Dendritic cell treated with granulocyte-macrophage colony-stimulating factor and Interleukin-4, amounts not matched to agents 40 ng/mL and 50 ng/mL, for 4 days (primary cell): ENCODE measurements around the gene R3HDML.

ENCODE experiments used
- H3K27ac Mint-ChIP-seq: one replicate; pipeline ENCODE4 v1.8.0; 2022; ENCODE audit warnings: mild to moderate bottlenecking, mixed read lengths
- H3K27me3 Mint-ChIP-seq: one replicate; pipeline ENCODE4 v1.8.0; 2022; ENCODE audit warnings: mild to moderate bottlenecking, mixed read lengths
- H3K36me3 Mint-ChIP-seq: one replicate; pipeline ENCODE4 v1.8.0; 2022; ENCODE audit warnings: low read depth, mixed read lengths
- H3K4me1 Mint-ChIP-seq: one replicate; pipeline ENCODE4 v1.8.0; 2022; ENCODE audit warnings: low read depth, mixed read lengths
- H3K4me3 Mint-ChIP-seq: one replicate; pipeline ENCODE4 v1.8.0; 2022; ENCODE audit warnings: mild to moderate bottlenecking, moderate library complexity, mixed read lengths
- H3K9me3 Mint-ChIP-seq: one replicate; pipeline ENCODE4 v1.8.0; 2022; ENCODE audit warnings: mixed read lengths
- intact Hi-C: fragments of 100-400 bp; cut with micrococcal nuclease; formaldehyde crosslinking; loops from one replicate; pipeline ENCODE4 v1.15.0; 2022

The R3HDML gene

DNA sequence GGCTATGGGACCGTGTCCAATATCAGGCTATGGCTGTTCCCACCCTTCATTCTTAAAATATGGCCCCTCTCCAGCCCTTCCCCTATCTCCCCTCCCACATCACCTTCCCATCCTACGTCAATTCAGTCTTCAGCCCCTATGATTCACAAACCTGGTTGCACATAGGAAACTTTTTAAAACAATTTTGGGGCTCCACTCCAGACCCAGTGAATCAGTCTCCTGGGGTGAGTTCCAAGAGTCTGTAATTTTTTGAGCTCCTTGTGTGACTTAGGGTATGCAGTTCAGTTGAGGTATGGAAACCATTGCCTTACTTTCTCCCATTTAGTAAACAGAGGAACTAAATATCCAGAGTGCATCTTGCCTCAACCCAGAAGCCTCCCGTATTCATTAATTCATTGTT lies 24.2 kb downstream of the R3HDML start:
- intact Hi-C loops, result no loop called here
- H3K9me3 Mint-ChIP-seq, result no peaks in the 10 kb centered on the region
- peaks cover 11% of the 10 kb centered on the region for H3K27me3 Mint-ChIP-seq
- H3K27ac Mint-ChIP-seq, result no peak overlapping the region
- H3K36me3 Mint-ChIP-seq, result no peaks in the 10 kb centered on the region
- H3K4me3 Mint-ChIP-seq, result no peak overlapping the region
- no peaks in the 10 kb centered on the region for H3K4me1 Mint-ChIP-seq

DNA sequence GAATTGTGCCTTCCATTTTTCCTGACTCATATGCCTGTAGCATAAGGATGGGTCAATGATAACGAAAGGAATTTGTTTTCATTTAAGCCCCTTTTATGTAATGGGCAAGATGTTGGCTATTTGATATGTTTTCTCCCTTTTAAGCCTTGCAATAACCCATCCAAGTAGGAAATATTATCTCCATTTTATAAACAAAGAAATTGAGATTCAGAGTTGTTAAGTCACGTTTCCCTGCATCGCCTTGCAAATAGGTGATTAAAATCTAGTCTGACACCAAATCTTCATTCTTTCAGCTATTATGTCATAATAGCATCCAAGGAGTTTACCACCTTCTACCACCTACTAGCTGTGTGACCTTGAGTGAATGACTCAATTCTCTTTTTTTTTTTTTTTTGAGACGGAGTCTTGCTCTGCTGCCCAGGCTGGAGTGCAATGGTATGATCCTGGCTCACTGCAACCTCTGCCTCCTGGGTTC lies 25.7 kb downstream of the R3HDML start:
- Mint-ChIP-seq H3K4me3 (no peak overlapping the region), H3K9me3 (no peaks in the 10 kb centered on the region), H3K27ac (no peak overlapping the region), H3K36me3 (no peaks in the 10 kb centered on the region), H3K27me3 (peaks cover 10% of the 10 kb centered on the region), H3K4me1 (no peaks in the 10 kb centered on the region)
- intact Hi-C loops, result no loop called here

DNA sequence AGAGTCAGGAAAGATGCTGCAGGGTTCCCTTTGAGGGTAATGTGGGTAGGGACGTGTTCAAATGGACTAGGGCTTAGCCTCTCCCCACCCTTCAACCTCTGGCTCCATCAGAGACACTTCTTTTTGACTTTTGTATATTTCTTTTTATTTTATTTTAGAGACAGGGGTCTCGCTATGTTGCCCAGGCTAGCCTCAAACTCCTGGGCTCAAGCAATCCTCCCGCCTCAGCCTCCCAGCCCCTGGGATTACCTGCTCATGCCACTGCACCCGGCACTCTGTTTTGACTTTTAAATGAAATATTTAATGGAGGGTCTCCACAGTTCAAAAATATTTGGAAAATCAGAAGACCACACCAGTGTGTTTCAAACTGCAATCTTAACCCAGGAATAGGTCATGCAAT lies 27.2 kb downstream of the R3HDML start:
- H3K4me3 Mint-ChIP-seq, result no peak overlapping the region
- H3K27ac Mint-ChIP-seq, result no peak overlapping the region
- peaks cover 5% of the 10 kb centered on the region for H3K27me3 Mint-ChIP-seq
- no peaks in the 10 kb centered on the region for H3K4me1 Mint-ChIP-seq
- no peaks in the 10 kb centered on the region for H3K9me3 Mint-ChIP-seq
- no peaks in the 10 kb centered on the region for H3K36me3 Mint-ChIP-seq
- intact Hi-C loops, result no loop called here

DNA sequence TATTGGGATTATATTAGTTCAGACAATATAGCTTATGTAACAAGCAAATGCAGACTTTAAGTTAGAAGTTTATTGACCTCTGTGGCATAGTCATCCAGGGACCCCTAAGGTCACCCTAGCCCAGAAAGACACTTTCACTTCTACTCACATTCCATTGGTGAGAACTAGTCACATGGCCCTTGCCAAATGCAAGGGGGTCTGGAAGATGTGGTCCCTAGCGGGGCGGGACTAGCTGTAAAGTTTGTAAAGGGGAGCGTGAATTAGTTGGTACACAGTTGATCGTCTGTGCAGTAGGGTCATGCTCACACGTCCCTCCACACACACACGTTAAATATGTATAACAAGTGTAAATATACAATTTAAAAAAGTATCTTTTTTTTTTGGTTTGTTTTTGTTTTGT lies 27.9 kb downstream of the R3HDML start:
- no peaks in the 10 kb centered on the region for H3K36me3 Mint-ChIP-seq
- intact Hi-C loops, result no loop called here
- H3K4me1 Mint-ChIP-seq, result no peaks in the 10 kb centered on the region
- H3K9me3 Mint-ChIP-seq, result no peaks in the 10 kb centered on the region
- no peak overlapping the region for H3K27ac Mint-ChIP-seq
- no peak overlapping the region for H3K4me3 Mint-ChIP-seq
- H3K27me3 Mint-ChIP-seq, result peaks cover 5% of the 10 kb centered on the region

DNA sequence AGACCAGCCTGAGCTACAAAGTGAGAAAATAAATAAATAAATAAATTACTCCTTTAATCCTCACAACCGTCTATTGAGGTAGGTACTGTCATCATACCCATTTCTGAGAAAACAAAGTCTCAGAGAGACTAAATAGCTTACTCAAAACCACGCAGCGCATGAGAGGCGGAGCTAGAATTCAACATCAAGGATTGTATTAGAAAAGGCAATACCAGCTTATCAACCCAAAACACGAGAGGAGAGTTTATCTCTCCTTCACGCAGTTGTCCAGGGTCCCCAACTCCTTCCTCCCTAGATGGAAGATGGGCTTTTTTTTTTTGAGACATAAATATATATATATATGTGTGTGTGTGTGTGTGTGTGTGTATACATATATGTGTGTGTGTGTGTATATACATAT lies 30.9 kb downstream of the R3HDML start:
- intact Hi-C loops, result no loop called here
- no peaks in the 10 kb centered on the region for H3K4me1 Mint-ChIP-seq
- no peak overlapping the region for H3K27ac Mint-ChIP-seq
- no peaks in the 10 kb centered on the region for H3K9me3 Mint-ChIP-seq
- no peak overlapping the region for H3K4me3 Mint-ChIP-seq
- H3K36me3 Mint-ChIP-seq, result no peaks in the 10 kb centered on the region
- H3K27me3 Mint-ChIP-seq, result peaks cover 1% of the 10 kb centered on the region

DNA sequence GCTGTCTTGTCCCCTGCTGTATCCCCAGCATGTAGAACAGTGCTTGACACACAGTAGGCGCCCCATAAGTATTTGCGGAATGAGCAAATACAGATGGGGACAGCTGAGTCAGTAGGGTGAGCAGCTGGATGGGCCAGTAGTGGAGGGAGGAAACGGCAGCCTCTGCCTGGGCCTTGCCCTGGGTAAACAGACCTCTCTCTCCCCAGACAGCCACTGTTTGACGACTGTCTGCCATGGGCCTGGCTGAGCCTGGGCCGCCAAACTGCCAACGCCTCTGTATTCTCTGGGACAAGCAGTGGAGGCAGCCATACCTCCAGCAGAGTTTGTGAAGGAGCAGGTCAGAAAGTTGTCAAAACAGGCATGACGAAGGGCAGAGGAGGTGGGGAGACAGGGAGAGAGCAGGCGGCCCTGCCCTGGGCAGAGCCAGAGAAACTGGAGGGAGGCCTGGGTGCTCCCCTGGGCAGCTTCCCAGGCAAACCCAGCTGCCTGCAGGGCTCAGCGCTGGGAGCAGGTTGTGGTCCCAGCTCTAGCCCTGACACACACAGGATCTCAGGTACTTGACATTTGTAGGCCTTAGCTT lies 33.9 kb downstream of the R3HDML start:
- intact Hi-C loops, result no loop called here
- no peak overlapping the region for H3K4me3 Mint-ChIP-seq
- H3K27ac Mint-ChIP-seq, result no peak overlapping the region
- H3K9me3 Mint-ChIP-seq, result no peaks in the 10 kb centered on the region
- H3K36me3 Mint-ChIP-seq, result no peaks in the 10 kb centered on the region
- H3K27me3 Mint-ChIP-seq, result peaks cover 3% of the 10 kb centered on the region
- H3K4me1 Mint-ChIP-seq, result no peaks in the 10 kb centered on the region

DNA sequence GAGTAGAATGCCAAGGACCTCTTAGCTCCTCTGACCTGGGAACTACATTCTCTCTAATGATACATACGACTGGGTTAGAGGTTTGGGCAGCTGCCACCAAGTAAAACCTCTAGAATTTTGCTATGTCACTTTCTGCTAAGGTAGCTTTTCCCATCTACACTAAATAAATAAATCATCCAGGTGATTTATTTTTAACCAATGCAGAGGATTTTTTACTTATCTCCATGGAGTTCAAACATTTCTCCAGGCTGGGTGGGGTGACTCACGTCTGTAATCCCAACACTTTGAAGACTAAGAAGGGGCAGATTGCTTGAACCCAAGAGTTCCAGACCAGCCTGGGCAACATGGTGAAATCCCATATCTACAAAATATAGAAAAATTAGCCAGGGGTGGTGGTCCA lies 45.8 kb downstream of the R3HDML start:
- intact Hi-C loops, result no loop called here
- H3K4me1 Mint-ChIP-seq, result no peaks in the 10 kb centered on the region

DNA sequence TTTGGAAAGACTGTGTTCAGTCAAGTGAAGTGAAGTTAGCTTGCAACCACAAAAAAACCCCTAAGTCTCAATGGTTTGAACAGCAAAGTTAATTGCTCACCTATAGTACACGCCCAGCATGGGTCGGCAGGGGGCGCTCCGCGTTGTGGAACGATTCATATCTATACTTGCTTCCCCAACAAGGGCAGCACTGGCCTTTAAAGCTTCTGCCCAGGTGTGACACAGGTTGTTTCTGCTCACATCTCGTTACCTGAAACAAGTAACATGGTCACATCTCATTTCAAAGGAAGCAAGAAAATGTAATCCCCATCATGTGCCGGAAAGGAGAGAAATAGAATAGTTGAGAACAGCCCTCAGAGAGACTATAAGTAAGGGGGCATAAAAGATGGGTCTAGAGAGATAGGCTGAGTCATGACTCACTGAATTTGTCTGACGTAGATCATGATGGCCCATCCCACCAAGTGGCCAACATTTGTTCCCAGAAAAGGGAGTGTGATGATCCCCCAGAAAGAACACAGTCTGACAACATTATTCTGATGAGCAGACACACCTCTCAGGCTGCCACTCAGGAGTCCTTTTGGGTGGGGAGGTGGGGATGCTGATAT lies 47.7 kb downstream of the R3HDML start:
- Mint-ChIP-seq H3K4me1 (peaks cover 9% of the 10 kb centered on the region), H3K36me3 (no peaks in the 10 kb centered on the region), H3K4me3 (no peak overlapping the region), H3K27me3 (peaks cover 24% of the 10 kb centered on the region), H3K27ac (no peak overlapping the region), H3K9me3 (no peaks in the 10 kb centered on the region)
- intact Hi-C loops, result loop anchor here (1.0 kb wide), 1 partner anchor 226 kb away; no protein-coding TSS in a partner anchor

More for the DNA sequence above, 45.8 kb downstream of the R3HDML start:
- H3K27ac Mint-ChIP-seq, result no peak overlapping the region
- no peaks in the 10 kb centered on the region for H3K36me3 Mint-ChIP-seq
- H3K4me3 Mint-ChIP-seq, result no peak overlapping the region
- H3K27me3 Mint-ChIP-seq, result peaks cover 15% of the 10 kb centered on the region
- H3K9me3 Mint-ChIP-seq, result no peaks in the 10 kb centered on the region

DNA sequence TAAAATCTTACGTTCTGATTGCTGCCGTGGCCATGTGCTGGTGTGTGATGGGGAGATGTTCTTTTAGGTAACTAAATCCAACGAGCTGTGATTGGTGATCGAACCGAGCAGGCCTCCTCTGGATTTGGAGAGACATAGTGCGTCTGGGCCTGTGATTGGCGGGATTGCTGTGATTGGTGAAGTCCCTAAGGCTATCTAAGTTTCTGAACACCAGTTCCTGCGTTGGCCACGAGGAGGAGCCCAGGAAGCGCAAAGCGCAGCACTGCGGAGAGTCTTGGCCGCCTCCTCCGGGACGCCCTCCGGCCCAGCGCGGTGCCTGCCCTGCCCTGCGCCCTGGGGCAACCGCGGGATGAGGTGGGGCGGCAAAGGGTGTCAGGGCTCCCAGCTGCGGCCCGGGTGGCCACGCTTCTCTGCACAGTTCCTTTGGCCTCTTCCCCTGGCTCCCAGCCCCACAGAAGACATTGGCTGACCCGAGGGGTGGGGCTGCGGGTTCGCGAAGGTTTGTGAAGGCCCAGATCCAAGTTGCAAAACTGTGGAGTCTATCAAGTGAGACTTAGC lies 51.7 kb downstream of the R3HDML start:
- H3K36me3 Mint-ChIP-seq, result no peaks in the 10 kb centered on the region
- H3K27me3 Mint-ChIP-seq, result peaks cover 16% of the 10 kb centered on the region
- H3K4me3 Mint-ChIP-seq, result no peak overlapping the region
- no peaks in the 10 kb centered on the region for H3K9me3 Mint-ChIP-seq
- no peak overlapping the region for H3K27ac Mint-ChIP-seq
- intact Hi-C loops, result loop anchor here (1.0 kb wide), 2 partner anchors 73 to 222 kb away; no protein-coding TSS in a partner anchor
- peaks cover 9% of the 10 kb centered on the region for H3K4me1 Mint-ChIP-seq

DNA sequence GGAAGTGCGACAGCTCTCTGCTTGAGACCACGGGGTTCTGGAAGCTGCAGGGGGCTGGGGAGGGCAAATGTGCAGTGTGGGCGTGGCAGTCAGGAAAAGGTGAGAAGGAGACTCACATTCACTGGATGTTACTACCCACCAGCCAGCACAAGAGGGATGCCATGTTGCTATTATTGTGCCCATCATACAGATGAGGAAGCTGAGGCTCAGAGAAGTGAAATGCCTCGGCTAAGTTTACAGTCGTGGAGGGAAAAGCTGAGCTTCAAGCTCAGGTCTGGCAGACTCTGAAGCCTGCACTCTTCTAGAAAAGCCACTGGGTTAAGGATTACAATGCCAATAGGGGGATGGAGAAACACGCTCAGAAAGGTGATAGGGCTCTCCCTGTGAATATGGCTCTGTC lies 53.0 kb downstream of the R3HDML start:
- H3K27ac Mint-ChIP-seq, result no peak overlapping the region
- H3K9me3 Mint-ChIP-seq, result no peaks in the 10 kb centered on the region
- H3K36me3 Mint-ChIP-seq, result no peaks in the 10 kb centered on the region
- H3K4me1 Mint-ChIP-seq, result peaks cover 9% of the 10 kb centered on the region
- peaks cover 16% of the 10 kb centered on the region for H3K27me3 Mint-ChIP-seq
- intact Hi-C loops, result no loop called here
- no peak overlapping the region for H3K4me3 Mint-ChIP-seq

DNA sequence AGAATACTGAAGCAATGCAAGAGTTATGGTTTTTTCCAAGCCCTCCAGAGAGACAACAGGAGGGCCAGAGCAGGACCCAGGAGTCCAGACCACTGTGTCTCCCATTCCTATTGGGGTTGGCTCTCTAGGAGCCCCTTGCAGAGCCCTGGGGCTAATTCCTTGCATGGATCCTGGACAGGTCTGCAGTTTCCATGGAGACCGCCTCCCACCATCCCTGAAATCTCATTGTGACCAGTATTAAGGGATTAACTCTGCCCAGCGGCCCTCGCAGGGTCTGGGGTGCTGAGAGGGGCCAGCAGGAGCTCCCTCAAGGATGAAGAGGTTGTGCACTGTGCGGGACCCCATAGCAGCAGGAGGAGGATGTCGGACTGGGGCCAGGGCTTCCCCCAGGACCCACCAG lies 53.4 kb downstream of the R3HDML start:
- Mint-ChIP-seq H3K36me3 (no peaks in the 10 kb centered on the region), H3K4me3 (no peak overlapping the region), H3K4me1 (peaks cover 9% of the 10 kb centered on the region), H3K27me3 (peaks cover 16% of the 10 kb centered on the region), H3K27ac (no peak overlapping the region), H3K9me3 (no peaks in the 10 kb centered on the region)
- intact Hi-C loops, result no loop called here

DNA sequence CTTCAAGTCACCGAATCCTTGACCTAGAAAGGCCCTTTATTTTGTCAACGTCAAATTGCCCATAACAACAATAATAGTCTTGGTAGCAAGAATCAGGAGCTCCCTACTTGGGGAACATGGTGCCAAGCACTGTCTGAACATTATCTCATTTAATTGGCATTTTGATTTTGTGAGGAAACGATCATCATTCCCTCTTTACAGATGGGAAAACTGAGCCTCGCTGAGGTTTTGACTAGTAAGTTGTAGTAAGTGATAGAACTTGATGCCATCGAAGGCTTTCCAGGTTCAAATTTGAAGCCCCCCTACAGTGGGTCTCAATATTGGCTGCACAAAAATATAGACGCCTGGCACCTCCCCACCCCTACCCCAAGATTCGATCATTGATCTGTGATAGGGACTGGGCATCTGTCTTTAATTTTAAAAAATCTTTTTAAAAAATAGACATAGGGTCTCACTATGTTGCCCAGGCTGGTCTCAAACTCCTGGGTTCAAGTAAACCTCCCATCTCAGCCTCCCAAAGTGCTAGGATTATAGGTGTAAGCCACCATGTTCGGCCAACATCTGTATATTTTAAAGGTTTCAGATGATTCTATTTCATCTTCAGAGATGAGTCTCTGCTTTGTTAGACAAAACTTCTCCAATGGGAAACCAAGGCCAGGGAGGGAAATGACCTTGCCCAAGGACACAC lies 55.4 kb downstream of the R3HDML start:
- no peaks in the 10 kb centered on the region for H3K36me3 Mint-ChIP-seq
- peaks cover 16% of the 10 kb centered on the region for H3K27me3 Mint-ChIP-seq
- H3K27ac Mint-ChIP-seq, result no peak overlapping the region
- H3K4me3 Mint-ChIP-seq, result no peak overlapping the region
- no peaks in the 10 kb centered on the region for H3K9me3 Mint-ChIP-seq
- H3K4me1 Mint-ChIP-seq, result peaks cover 9% of the 10 kb centered on the region
- intact Hi-C loops, result no loop called here

DNA sequence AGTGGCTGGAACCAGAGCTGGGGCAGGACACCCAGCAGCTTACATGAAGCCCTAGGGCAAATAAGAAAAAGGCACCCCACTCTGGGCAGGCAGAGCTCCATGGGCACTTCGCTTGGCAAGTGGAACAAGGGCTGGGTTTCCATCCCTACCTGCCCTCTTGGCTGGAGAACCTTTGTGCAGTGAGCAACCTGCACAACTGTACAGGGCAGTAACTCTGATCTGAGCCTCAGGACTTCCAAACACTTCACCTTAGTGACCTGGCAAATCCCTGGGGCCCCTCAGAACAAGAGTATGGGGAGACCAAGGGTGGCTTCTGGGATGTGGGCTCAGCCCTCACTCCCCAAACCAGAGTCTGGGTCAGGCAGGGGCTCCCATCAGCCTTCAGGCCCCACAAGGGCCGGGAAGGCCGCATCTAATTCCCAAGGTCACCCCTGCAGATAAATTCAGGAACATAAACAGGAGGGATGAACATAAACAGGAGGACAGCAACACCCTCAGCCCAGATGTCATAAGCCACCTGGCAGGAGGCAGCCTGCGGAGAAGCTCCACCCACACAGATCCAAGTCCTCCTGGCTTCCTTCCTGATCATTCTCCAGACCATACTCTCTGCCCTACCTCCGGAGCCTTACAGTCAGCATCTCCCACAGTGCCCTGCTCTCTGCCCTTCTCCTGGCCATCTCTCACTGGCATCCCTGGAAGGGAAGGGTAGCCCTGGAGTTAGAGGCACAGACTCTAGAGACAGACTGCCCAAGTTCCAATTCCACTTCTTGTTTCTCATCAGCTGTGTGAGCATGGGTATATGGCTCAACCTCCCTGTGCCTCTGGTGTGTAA lies 56.1 kb downstream of the R3HDML start:
- Mint-ChIP-seq H3K4me1 (peaks cover 9% of the 10 kb centered on the region), H3K27me3 (peaks cover 13% of the 10 kb centered on the region), H3K4me3 (no peak overlapping the region), H3K36me3 (no peaks in the 10 kb centered on the region), H3K27ac (no peak overlapping the region), H3K9me3 (no peaks in the 10 kb centered on the region)
- intact Hi-C loops, result no loop called here
